ENCODE results near the gene ABCC5. TPM values are rescaled to one million over a fixed set of nuclear protein-coding genes. Genes with fewer than 3 reads are reported as not detected.

ABCC5 gene
- total RNA-seq, 1 experiment from 2014 or later = 35.1 TPM

DNA sequence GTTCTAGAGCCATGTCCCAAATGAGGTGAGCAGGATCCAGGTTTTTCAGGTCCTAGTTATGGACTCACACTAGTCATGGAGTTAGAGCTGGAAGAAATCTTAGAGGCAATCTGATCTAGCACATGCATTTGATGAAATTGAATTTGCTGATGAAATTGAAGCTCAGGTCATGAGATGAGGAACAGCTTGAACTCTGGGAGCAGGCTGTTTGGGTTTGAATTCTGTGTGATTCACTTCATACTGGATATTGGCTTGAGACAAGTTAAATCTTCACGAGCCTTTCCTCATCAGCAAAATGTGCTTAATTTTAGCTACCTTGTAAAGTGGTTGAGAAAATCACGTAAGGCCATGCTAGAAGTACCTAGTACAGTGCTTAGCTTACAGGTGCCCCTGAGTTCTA, 99.5 kb downstream of the ABCC5 start:
- CTCF ChIA-PET = no interaction called here
- no peak for TF ChIP-seq POLR2AphosphoS5 (IDR thresholded peaks at IDR 0.05; ENCODE audit: low read depth, low read length)
- no peak for TF ChIP-seq TCF7L2 (IDR thresholded peaks at IDR 0.05; ENCODE audit: low read depth, low read length)
- TF ChIP-seq, protein P1, sequence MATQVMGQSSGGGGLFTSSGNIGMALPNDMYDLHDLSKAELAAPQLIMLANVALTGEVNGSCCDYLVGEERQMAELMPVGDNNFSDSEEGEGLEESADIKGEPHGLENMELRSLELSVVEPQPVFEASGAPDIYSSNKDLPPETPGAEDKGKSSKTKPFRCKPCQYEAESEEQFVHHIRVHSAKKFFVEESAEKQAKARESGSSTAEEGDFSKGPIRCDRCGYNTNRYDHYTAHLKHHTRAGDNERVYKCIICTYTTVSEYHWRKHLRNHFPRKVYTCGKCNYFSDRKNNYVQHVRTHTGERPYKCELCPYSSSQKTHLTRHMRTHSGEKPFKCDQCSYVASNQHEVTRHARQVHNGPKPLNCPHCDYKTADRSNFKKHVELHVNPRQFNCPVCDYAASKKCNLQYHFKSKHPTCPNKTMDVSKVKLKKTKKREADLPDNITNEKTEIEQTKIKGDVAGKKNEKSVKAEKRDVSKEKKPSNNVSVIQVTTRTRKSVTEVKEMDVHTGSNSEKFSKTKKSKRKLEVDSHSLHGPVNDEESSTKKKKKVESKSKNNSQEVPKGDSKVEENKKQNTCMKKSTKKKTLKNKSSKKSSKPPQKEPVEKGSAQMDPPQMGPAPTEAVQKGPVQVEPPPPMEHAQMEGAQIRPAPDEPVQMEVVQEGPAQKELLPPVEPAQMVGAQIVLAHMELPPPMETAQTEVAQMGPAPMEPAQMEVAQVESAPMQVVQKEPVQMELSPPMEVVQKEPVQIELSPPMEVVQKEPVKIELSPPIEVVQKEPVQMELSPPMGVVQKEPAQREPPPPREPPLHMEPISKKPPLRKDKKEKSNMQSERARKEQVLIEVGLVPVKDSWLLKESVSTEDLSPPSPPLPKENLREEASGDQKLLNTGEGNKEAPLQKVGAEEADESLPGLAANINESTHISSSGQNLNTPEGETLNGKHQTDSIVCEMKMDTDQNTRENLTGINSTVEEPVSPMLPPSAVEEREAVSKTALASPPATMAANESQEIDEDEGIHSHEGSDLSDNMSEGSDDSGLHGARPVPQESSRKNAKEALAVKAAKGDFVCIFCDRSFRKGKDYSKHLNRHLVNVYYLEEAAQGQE (IDR thresholded peaks at IDR 0.05; ENCODE audit: insufficient read depth in 1 of 2, low read depth in 2 of 2, low read length in 1 of 2) = no peak
- TF ChIP-seq, protein P2, sequence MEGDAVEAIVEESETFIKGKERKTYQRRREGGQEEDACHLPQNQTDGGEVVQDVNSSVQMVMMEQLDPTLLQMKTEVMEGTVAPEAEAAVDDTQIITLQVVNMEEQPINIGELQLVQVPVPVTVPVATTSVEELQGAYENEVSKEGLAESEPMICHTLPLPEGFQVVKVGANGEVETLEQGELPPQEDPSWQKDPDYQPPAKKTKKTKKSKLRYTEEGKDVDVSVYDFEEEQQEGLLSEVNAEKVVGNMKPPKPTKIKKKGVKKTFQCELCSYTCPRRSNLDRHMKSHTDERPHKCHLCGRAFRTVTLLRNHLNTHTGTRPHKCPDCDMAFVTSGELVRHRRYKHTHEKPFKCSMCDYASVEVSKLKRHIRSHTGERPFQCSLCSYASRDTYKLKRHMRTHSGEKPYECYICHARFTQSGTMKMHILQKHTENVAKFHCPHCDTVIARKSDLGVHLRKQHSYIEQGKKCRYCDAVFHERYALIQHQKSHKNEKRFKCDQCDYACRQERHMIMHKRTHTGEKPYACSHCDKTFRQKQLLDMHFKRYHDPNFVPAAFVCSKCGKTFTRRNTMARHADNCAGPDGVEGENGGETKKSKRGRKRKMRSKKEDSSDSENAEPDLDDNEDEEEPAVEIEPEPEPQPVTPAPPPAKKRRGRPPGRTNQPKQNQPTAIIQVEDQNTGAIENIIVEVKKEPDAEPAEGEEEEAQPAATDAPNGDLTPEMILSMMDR (IDR thresholded peaks at IDR 0.05) = no peak
- no peak for TF ChIP-seq SIN3A (IDR thresholded peaks at IDR 0.05; ENCODE audit: borderline replicate concordance, insufficient read depth, low read depth, low read length)
- intact Hi-C loops (cut with micrococcal nuclease; ENCODE audit: unreplicated experiment) = no loop called here

GRCh38 chr3:183917776-183918175, 99.9 kb downstream of the ABCC5 start:
- POLR2A ChIA-PET = no interaction called here
- Histone ChIP-seq H3K4me3 (ENCODE audit: low read depth in 2 of 2, low read length in 2 of 2) (no peak overlapping the region), H3K27ac (ENCODE audit: low read length) (no peak overlapping the region), H3K36me3 (ENCODE audit: control insufficient read depth, insufficient read depth, low read length) (no peaks in the 10 kb centered on the region), H3K9me3 (ENCODE audit: control insufficient read depth, insufficient read depth, low read depth, low read length) (no peaks in the 10 kb centered on the region), H3K4me1 (ENCODE audit: control insufficient read depth, insufficient read depth, low read length) (no peaks in the 10 kb centered on the region), H3K27me3 (ENCODE audit: control insufficient read depth, insufficient read depth, low read length) (no peaks in the 10 kb centered on the region)
- DNase-seq (ENCODE audit: low read depth, low spot score) = no peak
- no peak for ATAC-seq
- TF ChIP-seq, protein P1 (IDR thresholded peaks at IDR 0.05; ENCODE audit: insufficient read depth in 1 of 2, low read depth in 2 of 2, low read length in 1 of 2) = no peak
- TF ChIP-seq POLR2AphosphoS5 (IDR thresholded peaks at IDR 0.05; ENCODE audit: low read depth, low read length) = no peak
- in situ Hi-C loops (cut with HindIII; ENCODE audit: low pct_unique_long_range_greater_than_20kb, low sequenced_read_pairs) (no loop called here), intact Hi-C loops (cut with micrococcal nuclease; ENCODE audit: unreplicated experiment) (no loop called here)
- CTCF ChIA-PET = no interaction called here
- no TSS peak for BruUV-seq (replicated peaks)

More for the DNA sequence above, 99.5 kb downstream of the ABCC5 start:
- POLR2A ChIA-PET = no interaction called here
- Histone ChIP-seq H3K9me3 (ENCODE audit: control insufficient read depth, insufficient read depth, low read depth, low read length) (no peaks in the 10 kb centered on the region), H3K27me3 (ENCODE audit: control insufficient read depth, insufficient read depth, low read length) (no peaks in the 10 kb centered on the region), H3K4me1 (ENCODE audit: control insufficient read depth, insufficient read depth, low read length) (no peaks in the 10 kb centered on the region), H3K36me3 (ENCODE audit: control insufficient read depth, insufficient read depth, low read length) (no peaks in the 10 kb centered on the region), H3K27ac (ENCODE audit: low read length) (no peak overlapping the region), H3K4me3 (ENCODE audit: low read depth in 2 of 2, low read length in 2 of 2) (no peak overlapping the region)
- DNase-seq (ENCODE audit: low read depth, low spot score) (no peak), ATAC-seq (no peak)
- no TSS peak for BruUV-seq (replicated peaks)
- in situ Hi-C loops (cut with HindIII; ENCODE audit: low pct_unique_long_range_greater_than_20kb, low sequenced_read_pairs) = no loop called here
